Measurements from ENCODE around the gene GPR82.
A peak's percentile ranks its signal among the peaks of the same experiment; 100 is the strongest.

GPR82 gene

GRCh38 chrX:41720125-41720779 is 3.7 kb upstream of the GPR82 start:
- DNase-seq = peak; percentile 65

DNA sequence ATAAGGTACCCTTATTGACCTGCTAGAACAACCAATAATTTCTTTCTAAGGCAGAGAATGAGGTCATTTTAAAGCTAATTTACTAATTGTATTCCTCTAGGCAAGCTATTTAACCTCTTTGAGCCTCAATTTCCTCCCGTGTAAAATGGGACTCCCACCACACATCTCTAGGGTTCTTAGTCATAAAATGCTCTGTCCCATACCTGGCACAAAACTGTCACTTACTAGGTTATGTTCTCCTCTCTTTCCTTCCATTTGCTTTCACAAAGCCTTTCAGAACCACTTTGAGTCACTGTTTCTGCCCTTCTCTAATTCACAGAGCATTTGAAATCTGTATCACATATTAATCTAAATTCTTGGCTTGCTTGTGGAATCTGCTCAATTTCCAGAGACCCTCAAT is 2.4 kb upstream of the GPR82 start:
- DNase-seq = no peak

DNA sequence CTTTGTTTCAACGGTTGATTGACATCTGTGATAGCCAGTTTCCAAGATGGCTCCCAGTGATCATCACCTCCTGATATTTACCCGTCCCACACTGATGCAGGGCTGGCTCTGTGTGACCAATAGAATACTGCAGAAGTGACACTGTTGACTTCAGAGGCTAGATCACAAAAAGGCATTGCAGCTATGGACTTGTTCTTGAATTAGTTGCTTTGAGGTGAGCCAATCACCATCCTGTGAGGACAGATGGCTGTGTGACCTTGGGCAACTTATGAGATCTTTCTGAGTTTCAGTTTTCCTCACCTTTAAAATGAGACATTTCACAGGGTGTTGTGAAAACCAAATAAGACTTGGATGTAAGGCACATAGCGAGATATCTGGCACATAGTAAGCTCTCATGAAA is 1.8 kb upstream of the GPR82 start:
- DNase-seq = no peak

GRCh38 chrX:41722816-41723618 is 964 bp upstream of the GPR82 start:
- DNase-seq = no peak

GRCh38 chrX:41728125-41728524 is 4.1 kb downstream of the GPR82 start:
- no peak for DNase-seq

- no peak for DNase-seq
These were observed 6.1 kb downstream of the GPR82 start for GRCh38 chrX:41730081-41730480.

DNA sequence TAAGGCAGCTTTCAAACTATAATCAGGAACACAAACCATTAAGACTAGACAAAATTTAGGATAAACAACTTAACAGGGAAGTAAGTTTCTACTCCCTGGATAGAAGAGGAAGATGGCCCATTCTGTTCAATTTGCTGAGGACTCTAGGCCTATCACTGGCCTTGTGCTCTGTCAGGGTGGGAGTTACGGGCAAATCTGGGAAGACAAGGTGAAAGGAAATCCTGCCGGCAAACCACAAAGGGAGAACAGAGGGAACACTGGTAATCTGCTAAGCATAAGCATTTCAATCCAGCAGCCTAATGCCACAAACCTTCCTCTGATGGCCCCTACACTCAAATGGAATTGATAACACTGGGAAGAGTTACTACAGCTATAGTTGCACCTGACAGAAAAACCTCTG is 8.3 kb downstream of the GPR82 start:
- DNase-seq = no peak

DNA sequence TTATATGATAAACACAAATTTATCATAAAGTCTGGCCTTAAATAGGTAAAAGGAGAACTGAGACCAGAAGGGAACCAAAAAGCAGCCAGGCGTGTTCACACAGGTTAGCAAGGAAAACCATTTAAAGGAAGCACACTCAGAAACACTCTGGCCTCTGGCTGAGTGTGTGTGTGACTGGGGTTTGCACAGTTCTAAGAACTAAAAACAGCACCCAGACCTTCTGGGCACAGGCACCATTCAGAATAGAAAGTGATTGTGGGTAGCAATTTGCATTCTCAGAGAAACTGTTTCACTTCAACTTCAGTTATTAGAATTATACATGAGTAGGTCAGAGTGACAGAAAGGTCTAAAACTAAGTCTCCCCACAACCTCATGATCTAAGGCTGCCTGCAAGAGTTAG is 10.0 kb downstream of the GPR82 start:
- no peak for DNase-seq

DNA sequence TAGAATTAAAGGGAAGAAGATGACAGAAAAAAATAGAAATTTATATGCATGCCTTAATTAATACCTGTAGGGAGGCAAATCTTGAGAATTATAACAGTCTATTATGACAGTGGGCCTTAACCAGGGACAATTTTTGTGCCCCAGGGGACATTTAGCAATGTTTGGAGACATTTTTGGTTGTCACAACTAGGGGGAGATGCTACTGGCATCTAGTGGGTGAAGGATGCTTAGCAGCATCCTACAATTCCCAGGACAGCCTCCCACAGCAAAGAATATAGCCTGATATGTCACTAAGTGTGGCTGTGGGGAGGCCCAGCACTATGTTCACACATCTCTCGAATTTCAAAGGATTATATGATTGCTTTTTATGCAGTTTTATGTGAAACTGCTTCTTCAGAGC is 10.5 kb downstream of the GPR82 start:
- no peak for DNase-seq

- peak; percentile 59 for DNase-seq
These were observed 13.1 kb downstream of the GPR82 start for GRCh38 chrX:41737065-41737464.

DNA sequence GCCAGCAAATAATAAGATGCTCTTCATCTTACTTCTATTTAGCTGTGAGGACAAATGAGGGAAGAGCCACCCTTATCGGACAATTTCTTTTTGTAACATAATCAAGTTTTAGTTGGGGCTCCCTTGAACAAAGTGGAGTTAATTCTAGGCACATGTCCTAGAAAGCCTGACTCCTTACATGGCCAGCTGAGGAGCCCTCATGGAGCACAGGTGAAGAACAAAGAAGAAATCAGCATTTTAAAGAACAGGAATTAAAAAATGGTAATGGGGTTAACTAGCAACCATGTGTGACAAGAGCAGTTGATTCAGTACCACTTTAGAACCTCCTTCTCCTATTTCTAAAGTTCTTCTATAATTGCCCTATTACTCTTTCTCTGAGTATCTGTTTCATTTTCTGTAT is 15.9 kb downstream of the GPR82 start:
- DNase-seq = no peak

- DNase-seq = no peak
These were observed 26.7 kb downstream of the GPR82 start for GRCh38 chrX:41750716-41751115.

GRCh38 chrX:41758401-41758800 is 34.4 kb downstream of the GPR82 start:
- no peak for DNase-seq

DNA sequence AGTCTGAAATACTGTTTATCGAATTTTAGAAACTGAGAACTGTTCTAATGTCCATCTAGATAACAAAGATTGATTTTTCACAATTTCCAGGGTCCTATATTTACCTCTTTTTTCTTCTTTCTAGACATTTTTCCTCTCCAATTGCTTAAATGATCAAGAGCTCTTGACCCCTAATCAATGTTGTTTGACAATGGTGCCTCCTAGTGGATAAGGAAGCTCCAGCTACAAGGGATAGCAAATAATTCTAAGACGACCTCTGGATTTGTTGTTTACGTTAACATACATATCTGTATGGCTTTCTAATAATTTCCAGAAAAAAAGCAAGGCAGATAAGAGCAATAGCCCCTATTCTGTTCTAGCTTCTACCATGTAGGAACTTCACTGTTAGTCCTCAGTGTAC is 35.8 kb downstream of the GPR82 start:
- DNase-seq = no peak

DNA sequence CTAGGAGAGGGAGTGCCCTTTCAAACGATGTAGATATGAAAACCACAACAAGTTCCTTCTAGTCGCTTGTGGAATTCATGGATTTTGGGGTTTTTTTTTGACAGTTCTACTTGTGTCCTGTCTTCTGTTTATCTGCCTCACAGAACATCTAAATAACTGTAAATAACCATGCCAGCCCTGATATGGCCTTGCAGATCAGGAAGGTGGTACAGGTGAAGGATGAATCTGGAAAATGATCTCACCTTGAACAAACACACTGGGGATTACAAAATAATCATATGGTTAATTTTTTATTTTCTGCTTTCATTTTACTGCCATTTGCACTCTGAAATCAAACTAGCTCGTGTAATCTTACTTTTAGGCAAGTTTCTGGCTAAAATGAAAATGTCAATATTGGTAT is 37.2 kb downstream of the GPR82 start:
- no peak for DNase-seq

DNA sequence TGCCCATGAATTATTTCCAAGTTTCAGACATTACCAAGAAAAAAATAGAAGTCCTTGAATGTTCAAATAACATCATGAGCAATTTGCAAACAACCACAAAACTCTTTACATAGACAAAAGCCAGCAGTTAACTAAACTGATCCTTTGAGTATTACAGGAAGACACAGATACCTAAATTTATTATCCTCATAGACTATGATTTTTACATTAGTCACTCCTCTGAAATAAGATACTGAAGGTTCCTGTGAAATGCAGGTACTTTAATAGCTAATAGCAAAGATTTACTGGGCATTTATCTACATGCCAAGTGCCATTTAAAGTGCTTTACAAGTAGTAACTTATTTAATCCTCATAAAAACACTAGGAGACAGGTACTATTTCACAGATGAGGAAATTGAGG is 37.7 kb downstream of the GPR82 start:
- no peak for DNase-seq

DNA sequence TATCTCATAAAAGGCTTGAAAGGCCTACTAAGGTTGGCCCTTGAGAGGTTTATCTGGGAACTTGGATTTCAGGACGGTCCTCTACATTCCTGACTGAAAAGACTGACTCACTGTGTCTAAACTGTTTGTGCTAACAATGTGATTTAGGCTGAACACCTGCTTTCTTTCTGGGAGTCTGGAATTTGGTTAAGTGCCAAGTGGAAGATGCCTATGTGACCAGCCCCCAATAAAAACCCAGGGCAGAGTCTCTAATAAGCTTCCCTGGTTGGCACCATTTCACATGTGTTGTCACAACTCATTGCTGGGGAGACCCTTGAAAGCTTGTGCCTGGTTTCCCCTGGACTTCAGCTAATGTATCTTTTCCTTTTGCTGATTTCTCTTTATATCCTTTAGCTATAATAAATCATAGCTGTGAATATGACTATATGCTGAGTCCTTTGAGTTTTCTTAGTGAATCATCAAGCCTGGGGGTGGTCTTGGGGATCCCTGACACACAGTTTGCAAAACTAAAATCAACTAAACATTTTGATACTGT is 55.1 kb downstream of the GPR82 start:
- no peak for DNase-seq
